ENCODE results near the gene PFDN5.

- no peak for TF ChIP-seq CTCF (IDR thresholded peaks at IDR 0.05)
- TF ChIP-seq POLR2A (IDR thresholded peaks at IDR 0.05) = no peak
Observed at GRCh38 chr12:53338017-53338416, 42.7 kb downstream of the PFDN5 start.

Measured in Peyer's patch (tissue), 4 donors.